Activated CD8-positive, alpha-beta memory T cell treated with anti-CD3 and anti-CD28 coated beads, Interleukin-2, amount 50 U/mL, for 48 hours (primary cell): ENCODE data around the gene NOP16.

Experiments used
- DNase-seq: peaks from one replicate; pipeline ENCODE4 v3.0.0-alpha.2; 2020

NOP16 gene, protein sequence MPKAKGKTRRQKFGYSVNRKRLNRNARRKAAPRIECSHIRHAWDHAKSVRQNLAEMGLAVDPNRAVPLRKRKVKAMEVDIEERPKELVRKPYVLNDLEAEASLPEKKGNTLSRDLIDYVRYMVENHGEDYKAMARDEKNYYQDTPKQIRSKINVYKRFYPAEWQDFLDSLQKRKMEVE

GRCh38 chr5:176388444-176389134 is at the start of gene NOP16, which contains the start of gene HIGD2A:
TSS of gene NOP16 (minus strand) at chr5:176388598. CDS start at chr5:176388539, 59 bp downstream.
TSS of gene HIGD2A (plus strand) at chr5:176388751. CDS start at chr5:176388820, 69 bp downstream.
- peak; percentile 98 for DNase-seq

DNA sequence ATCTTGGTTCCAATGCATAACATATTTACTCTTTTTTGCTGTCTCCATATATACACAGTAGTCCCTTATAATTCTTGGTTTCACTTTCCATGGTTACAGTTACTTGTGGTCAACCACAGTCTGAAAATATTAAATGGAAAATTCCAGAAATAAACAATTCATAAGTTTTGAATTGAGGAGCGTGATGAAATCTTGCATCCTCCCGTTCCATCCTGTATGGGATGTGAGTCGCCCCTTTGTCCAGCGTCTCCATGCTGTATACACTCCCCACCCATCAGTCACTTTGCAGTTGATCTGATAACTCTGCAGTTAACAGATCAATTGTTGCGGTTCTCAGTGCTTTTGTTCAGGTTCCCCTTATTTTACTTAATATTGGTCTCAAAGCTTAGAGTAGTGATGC is 48.3 kb upstream of the NOP16 start:
- DNase-seq: peak; percentile 45

DNA sequence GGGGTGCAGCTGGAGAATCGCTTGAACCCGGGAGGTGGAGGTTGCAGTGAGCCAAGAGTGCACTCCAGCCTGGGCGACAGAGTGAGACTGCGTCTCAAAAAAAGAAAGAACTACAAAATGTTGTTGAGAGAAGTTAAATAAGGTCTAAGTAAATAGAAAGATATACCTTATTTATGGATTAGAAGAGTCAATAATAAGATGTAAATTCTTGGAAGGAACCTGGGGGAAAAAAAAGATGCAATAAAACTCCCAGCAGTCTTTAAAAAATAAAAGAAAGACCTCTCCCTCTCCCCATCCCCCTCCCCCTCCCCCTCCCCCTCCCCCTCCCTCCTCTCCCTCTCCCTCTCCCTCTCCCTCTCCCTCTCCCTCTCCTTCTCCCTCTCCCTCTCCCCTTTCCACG is 44.3 kb upstream of the NOP16 start:
- no peak for DNase-seq

GRCh38 chr5:176429972-176430371 is 41.6 kb upstream of the NOP16 start:
- no peak for DNase-seq

DNA sequence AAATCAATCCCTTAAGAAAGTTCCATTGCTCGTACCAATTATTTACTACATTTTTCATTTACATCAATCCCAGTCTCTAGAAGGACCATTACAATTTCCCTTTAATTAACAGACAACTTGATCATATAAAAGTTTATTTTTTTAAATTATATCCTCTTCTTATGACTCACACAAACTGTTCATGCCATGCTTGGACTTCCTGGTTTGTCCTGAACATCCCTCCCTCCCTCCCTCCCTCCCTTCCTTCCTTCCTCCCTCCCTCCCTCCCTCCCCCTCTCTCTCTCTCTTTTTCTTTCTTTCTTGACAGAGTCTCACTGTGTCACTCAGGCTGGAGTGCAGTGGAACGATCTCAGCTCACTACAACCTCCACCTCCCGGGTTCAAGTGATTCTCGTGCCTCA is 39.6 kb upstream of the NOP16 start:
- no peak for DNase-seq

DNA sequence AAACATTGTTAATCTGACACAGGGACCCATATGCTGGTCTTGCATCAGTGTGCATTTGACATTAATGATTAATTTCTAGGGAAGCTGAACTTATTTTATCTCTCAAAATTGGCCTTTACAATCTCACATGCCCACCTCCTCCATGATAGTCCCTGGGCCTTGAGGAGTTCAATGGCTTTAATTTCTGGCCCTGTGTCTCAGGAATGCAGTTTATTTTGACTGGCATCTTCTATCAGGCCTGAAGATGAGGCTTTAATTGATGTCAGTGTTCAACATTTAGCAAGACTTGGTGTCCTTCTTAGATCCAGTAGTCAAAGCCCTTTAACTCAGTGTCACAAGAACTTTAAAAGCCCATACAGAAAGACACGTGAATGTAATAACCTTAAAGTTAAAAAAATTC is 38.5 kb upstream of the NOP16 start:
- DNase-seq: no peak

DNA sequence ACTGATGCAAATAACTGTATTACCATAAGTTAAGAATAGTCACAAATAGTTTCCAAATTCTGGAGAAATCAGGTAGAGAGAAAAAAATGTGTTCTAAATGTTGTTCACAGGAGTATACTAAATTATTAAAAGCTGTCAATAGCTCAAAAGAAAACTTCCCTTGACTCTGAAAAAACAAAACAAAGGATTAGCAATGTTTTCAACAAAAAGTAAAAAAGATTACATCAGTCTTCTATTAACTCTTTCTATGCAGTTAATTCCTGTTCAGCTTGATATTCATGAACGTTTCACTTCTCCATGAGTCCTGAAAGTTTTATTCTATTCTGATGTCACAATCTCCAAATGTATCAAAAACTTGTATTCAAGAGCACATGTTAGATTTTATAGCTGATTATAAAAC is 37.4 kb upstream of the NOP16 start:
- DNase-seq: no peak

- no peak for DNase-seq
Observed at GRCh38 chr5:176425138-176425537, 36.7 kb upstream of the NOP16 start.

DNA sequence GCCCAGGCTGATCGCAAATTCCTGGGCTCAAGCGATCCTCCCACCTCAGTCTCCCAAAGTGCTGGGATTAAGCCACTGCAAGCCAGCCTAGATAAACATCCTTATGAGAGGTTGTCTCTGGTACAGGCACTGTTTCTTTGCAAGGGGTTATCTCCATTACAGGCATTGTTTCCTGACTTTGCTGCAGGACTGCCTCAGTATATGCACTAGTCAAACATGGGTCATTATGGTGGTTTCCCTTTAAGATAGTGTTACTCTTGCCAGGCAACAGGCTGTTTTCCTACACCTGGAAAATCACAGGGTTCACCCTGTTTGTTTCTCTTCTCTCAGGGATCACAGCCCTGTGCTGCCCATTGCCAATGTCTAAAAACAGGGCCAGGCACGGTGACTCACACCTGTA is 35.8 kb upstream of the NOP16 start:
- DNase-seq: no peak

GRCh38 chr5:176420972-176421544 is 32.7 kb upstream of the NOP16 start:
- DNase-seq: no peak

GRCh38 chr5:176420086-176420485 is 31.7 kb upstream of the NOP16 start:
- no peak for DNase-seq

- DNase-seq: no peak
Observed at GRCh38 chr5:176418251-176418650, 29.9 kb upstream of the NOP16 start.

DNA sequence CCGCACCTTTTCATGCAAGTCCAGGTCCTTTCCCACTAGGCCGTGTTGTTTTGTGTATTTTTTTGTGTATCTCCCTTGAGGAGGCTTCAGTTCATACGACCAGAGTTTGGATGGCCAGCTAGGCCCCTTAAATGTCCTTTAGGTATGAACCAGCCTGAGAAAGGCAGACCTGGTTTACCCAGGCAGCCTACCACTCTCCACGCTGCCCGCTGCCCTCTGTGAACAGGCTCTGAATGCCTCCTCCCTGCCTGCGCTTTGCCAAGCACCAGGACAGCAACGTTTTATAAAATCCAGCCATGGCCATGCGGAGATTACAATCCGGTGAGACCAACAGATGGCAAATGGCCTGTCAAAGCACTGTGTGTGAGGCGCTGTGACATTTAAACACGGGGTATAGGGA is 28.6 kb upstream of the NOP16 start:
- no peak for DNase-seq

- peak; percentile 97 for DNase-seq
Observed at GRCh38 chr5:176415952-176416924, 27.8 kb upstream of the NOP16 start, which contains the start of gene CLTB. TSS of gene CLTB (minus strand) at chr5:176416539. CDS start at chr5:176416363, 176 bp downstream.

DNA sequence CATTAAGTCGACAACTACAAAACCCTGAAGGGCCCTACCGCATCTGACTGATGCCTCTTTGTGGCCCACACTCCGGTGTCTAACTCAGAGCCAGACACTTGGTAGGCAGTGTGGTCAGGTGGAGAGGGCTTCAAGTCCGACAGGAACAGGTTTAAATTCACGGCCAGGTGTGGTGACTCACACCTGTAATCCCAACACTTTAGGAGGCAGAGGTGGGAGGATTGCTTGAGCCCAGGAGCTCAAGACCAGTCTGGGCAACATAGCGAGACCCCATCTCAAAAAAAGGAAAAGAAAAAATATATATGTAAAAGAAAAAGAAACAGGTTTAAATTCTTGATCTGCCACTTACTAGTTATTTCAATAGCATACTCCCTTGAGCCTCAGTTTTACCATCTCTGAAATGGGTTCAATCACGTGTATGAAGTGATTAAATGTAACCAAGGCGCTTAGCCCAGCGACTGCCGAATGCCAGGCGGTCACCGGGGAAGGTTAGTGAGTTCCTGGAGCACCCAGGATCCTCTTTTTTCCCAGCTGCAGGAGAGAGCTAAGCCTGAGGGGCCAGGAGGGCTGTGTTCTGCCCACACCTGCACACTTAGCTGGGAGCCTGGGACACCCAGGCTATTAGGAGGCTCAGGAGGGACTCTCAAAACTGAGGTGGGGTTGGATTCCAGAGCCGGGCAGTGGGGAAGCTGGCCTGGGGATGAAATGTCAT is 27.0 kb upstream of the NOP16 start:
- DNase-seq: no peak

DNA sequence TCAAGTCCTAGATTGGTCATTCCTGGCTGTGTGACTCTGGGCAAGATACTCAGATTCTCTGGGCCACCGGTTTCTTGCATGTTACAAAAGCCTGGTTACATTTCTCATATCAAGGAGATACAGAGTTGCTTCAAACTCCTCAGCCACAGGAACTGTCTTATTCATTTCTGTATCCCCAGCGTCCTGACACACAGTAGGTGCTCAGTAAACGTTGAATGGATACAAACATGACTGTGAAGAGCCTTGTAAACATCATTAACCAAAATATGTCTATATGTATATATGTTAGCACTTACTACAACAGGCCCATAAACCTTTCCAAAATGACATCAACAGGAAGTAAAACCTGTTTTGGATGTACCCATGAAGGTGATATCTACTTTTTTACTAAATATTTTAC is 26.3 kb upstream of the NOP16 start:
- DNase-seq: no peak

GRCh38 chr5:176413709-176414191 is 25.4 kb upstream of the NOP16 start:
- DNase-seq: no peak

GRCh38 chr5:176413255-176413565 is 24.8 kb upstream of the NOP16 start:
- no peak for DNase-seq

- no peak for DNase-seq
Observed at GRCh38 chr5:176412517-176413254, 24.3 kb upstream of the NOP16 start.

DNA sequence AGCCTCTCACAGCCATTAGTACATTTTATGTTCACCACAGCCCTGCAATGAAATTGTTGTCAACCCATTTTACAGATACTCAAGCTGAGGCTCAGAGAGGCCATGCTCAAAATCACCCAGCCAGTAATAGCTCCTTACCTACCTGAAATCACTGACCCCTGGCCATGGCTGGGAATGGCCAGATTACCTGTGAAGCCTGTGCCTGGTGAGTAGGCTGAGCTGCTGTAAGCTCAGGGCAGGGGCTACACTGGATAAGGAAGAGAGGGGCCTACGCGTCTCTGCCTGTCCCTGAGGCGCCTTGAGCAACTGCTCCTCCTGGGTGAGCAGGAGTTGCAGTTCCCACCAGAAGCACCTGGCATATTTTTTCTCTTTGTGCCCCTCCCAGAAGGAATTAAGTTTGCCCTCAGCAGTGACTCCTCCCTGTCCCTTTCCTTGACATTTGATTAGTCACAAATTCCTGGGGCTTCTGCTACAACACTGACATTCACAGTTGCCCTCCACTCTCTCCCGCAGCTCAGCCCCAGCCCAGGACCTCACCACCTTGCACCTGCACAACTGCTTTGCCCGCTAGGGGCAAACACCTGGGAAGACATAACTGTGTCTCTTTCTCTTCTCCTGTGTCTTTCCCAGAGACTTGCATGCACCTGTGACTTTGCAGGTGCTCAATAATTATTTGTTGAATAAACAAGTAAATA is 22.2 kb upstream of the NOP16 start:
- no peak for DNase-seq

DNA sequence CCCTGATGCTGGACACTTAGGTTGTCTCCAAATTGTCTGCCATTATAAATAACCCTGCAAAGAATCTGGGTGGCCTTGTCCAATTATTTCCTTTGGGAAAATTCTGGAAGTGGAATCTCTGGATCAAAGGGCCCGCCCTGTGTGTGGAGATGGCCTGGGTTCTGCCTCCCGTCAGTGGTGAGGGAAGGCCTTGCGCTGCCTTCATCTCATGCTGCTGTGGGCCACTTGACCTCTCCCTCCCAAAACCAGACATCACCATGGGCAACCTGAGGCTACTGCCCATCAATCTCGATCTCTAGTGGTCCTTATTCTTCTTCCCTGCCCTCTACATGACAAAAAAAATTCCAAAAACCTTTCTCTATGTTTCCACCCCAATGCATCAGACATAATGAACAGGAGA is 21.4 kb upstream of the NOP16 start:
- no peak for DNase-seq
